GM21737 (cell line): ENCODE data around the gene EDEM2.
"Not testable (repeated sequence)": the region's sequence is repeated elsewhere in the genome, so short reads cannot be mapped to it uniquely, and the experiment has no call there.

ENCODE experiments used
- ATAC-seq: cut with Tn5 transposase; IDR thresholded peaks from one replicate; pipeline ENCODE4 v1.9.1; 2021; ENCODE audit warnings: mild to moderate bottlenecking, moderate library complexity; ENCODE audit not compliant: unreplicated experiment

The EDEM2 gene

GRCh38 chr20:35171753-35172433 lies 24.8 kb upstream of the EDEM2 start, which contains the start of gene PROCR:
TSS of gene PROCR (plus strand) at chr20:35172072. CDS start at chr20:35172155, 83 bp downstream.
- no peak for ATAC-seq

GRCh38 chr20:35171438-35171752 lies 24.3 kb upstream of the EDEM2 start:
- no peak for ATAC-seq

- not testable (repeated sequence) for ATAC-seq
These were observed 21.7 kb upstream of the EDEM2 start for GRCh38 chr20:35168701-35169409.

- ATAC-seq, result no peak
These were observed 20.7 kb upstream of the EDEM2 start for GRCh38 chr20:35167787-35168186.

- ATAC-seq, result no peak
These were observed 19.2 kb upstream of the EDEM2 start for GRCh38 chr20:35166242-35166830.

- ATAC-seq, result no peak
These were observed 18.4 kb upstream of the EDEM2 start for GRCh38 chr20:35165221-35166185.

GRCh38 chr20:35164531-35164930 lies 17.4 kb upstream of the EDEM2 start:
- ATAC-seq, result not testable (repeated sequence)

- ATAC-seq, result not testable (repeated sequence)
These were observed 13.2 kb upstream of the EDEM2 start for GRCh38 chr20:35160341-35160740.

- no peak for ATAC-seq
These were observed 9.8 kb upstream of the EDEM2 start for GRCh38 chr20:35156978-35157377.

GRCh38 chr20:35155936-35156335 lies 8.8 kb upstream of the EDEM2 start:
- ATAC-seq, result no peak

GRCh38 chr20:35151736-35152135 lies 4.6 kb upstream of the EDEM2 start:
- no peak for ATAC-seq

GRCh38 chr20:35150846-35151579 lies 3.9 kb upstream of the EDEM2 start:
- no peak for ATAC-seq

GRCh38 chr20:35147575-35148071 lies 487 bp upstream of the EDEM2 start:
- peak; percentile 11 for ATAC-seq

GRCh38 chr20:35146299-35146919 lies 727 bp downstream of the EDEM2 start:
- ATAC-seq, result no peak

- ATAC-seq, result no peak
These were observed 2.0 kb downstream of the EDEM2 start for GRCh38 chr20:35145141-35145564.

GRCh38 chr20:35144694-35145093 lies 2.4 kb downstream of the EDEM2 start:
- no peak for ATAC-seq

- no peak for ATAC-seq
These were observed 11.1 kb downstream of the EDEM2 start for GRCh38 chr20:35135867-35136586.

GRCh38 chr20:35134880-35135279 lies 12.3 kb downstream of the EDEM2 start:
- ATAC-seq, result no peak

GRCh38 chr20:35134472-35134871 lies 12.7 kb downstream of the EDEM2 start:
- ATAC-seq, result no peak
